H9 (cell line): ENCODE results near the gene ERC2. TPM values are rescaled to one million over a fixed set of nuclear protein-coding genes. Genes with fewer than 3 reads are reported as not detected.

Source experiments
- DNase-seq: peaks from one replicate; pipeline ENCODE4 v3.0.0-alpha.2; 2017
- H2AFZ ChIP-seq: one replicate; pipeline ENCODE4 v1.6.1; 2013; ENCODE audit warnings: mild to moderate bottlenecking, low read length, control low read depth, moderate library complexity
- H2AK5ac ChIP-seq: 2 replicates; pipeline ENCODE4 v1.6.1; 2013; ENCODE audit warnings: low read length, control low read depth, mixed read lengths; ENCODE audit not compliant: insufficient read length
- H2BK120ac ChIP-seq: one replicate; pipeline ENCODE4 v1.6.1; 2013; ENCODE audit warnings: low read depth, mild to moderate bottlenecking, low read length, control low read depth, inconsistent platforms; ENCODE audit not compliant: poor library complexity, severe bottlenecking
- H2BK12ac ChIP-seq: 2 replicates; pipeline ENCODE4 v1.6.1; 2013; ENCODE audit warnings: low read length, control low read depth, mixed read lengths, low read depth; ENCODE audit not compliant: insufficient read length
- H2BK15ac ChIP-seq: 2 replicates; pipeline ENCODE4 v1.6.1; 2013; ENCODE audit warnings: low read depth, low read length, control low read depth
- H2BK20ac ChIP-seq: one replicate; pipeline ENCODE4 v1.6.1; 2013; ENCODE audit warnings: low read depth, mild to moderate bottlenecking, low read length, control low read depth, inconsistent platforms; ENCODE audit not compliant: poor library complexity, severe bottlenecking
- H2BK5ac ChIP-seq: 2 replicates; pipeline ENCODE4 v1.6.1; 2013; ENCODE audit warnings: low read length, control low read depth, mixed read lengths; ENCODE audit not compliant: insufficient read length
- H3K14ac ChIP-seq: 2 replicates; pipeline ENCODE4 v1.6.1; 2013; ENCODE audit warnings: low read length, control low read depth; ENCODE audit not compliant: insufficient read depth
- H3K18ac ChIP-seq: 2 replicates; pipeline ENCODE4 v1.6.1; 2013; ENCODE audit warnings: low read depth, mild to moderate bottlenecking, mixed read lengths, low read length, control low read depth; ENCODE audit not compliant: insufficient read length
- H3K23ac ChIP-seq: 2 replicates; pipeline ENCODE4 v1.6.1; 2013; ENCODE audit warnings: low read length, control low read depth, mixed read lengths, low read depth; ENCODE audit not compliant: insufficient read length
- H3K23me2 ChIP-seq: 2 replicates; pipeline ENCODE4 v1.6.1; 2013; ENCODE audit warnings: low read depth, mild to moderate bottlenecking, mixed read lengths, low read length, control low read depth; ENCODE audit not compliant: insufficient read length, poor library complexity, severe bottlenecking
- H3K27ac ChIP-seq: 2 replicates; pipeline ENCODE4 v1.5.1; 2013; ENCODE audit warnings: low read length, control low read depth, mixed read lengths, low read depth; ENCODE audit not compliant: insufficient read length
- H3K27me3 ChIP-seq: 2 replicates; pipeline ENCODE4 v1.6.1; 2013; ENCODE audit warnings: low read length, control low read depth, inconsistent platforms; ENCODE audit not compliant: insufficient read depth
- H3K4ac ChIP-seq: 2 replicates; pipeline ENCODE4 v1.6.1; 2013; ENCODE audit warnings: low read depth, mild to moderate bottlenecking, control low read depth, inconsistent platforms, low read length, moderate library complexity
- H3K4me1 ChIP-seq: 2 replicates; pipeline ENCODE4 v1.6.1; 2013; ENCODE audit warnings: low read length, control low read depth, inconsistent platforms; ENCODE audit not compliant: insufficient read depth
- H3K4me2 ChIP-seq: 2 replicates; pipeline ENCODE4 v1.6.1; 2013; ENCODE audit warnings: low read length, control low read depth, mixed read lengths; ENCODE audit not compliant: insufficient read length, insufficient read depth
- H3K56ac ChIP-seq: 2 replicates; pipeline ENCODE4 v1.6.1; 2013; ENCODE audit warnings: low read depth, mild to moderate bottlenecking, mixed read lengths, low read length, control low read depth; ENCODE audit not compliant: insufficient read length
- H3K79me1 ChIP-seq: 2 replicates; pipeline ENCODE4 v1.6.1; 2013; ENCODE audit warnings: low read depth, mild to moderate bottlenecking, moderate library complexity, low read length, control low read depth, inconsistent platforms; ENCODE audit not compliant: insufficient read depth, poor library complexity, severe bottlenecking
- H3K79me2 ChIP-seq: 2 replicates; pipeline ENCODE4 v1.6.1; 2013; ENCODE audit warnings: low read length, control low read depth, inconsistent platforms; ENCODE audit not compliant: insufficient read depth
- H3K9ac ChIP-seq: 2 replicates; pipeline ENCODE4 v1.6.1; 2013; ENCODE audit warnings: low read length, control low read depth, mixed read lengths; ENCODE audit not compliant: insufficient read length; ENCODE audit errors: extremely low read depth
- H3K9me3 ChIP-seq: one replicate; pipeline ENCODE4 v1.6.1; 2013; ENCODE audit warnings: low read depth, low read length, inconsistent platforms; ENCODE audit not compliant: control insufficient read depth
- H3T11ph ChIP-seq: one replicate; pipeline ENCODE4 v1.6.1; 2013; ENCODE audit warnings: mild to moderate bottlenecking, low read length, control low read depth, inconsistent platforms
- H4K20me1 ChIP-seq: one replicate; pipeline ENCODE4 v1.6.1; 2013; ENCODE audit not compliant: control insufficient read depth, insufficient read length, insufficient read depth
- H4K5ac ChIP-seq: 2 replicates; pipeline ENCODE4 v1.6.1; 2013; ENCODE audit warnings: low read depth, mild to moderate bottlenecking, mixed read lengths, low read length, control low read depth; ENCODE audit not compliant: insufficient read length
- H4K8ac ChIP-seq: replicated peaks from 2 replicates; pipeline ENCODE4 v1.6.1; 2013; ENCODE audit warnings: low read length, control low read depth, mixed read lengths, low read depth; ENCODE audit not compliant: insufficient read length
- H4K91ac ChIP-seq: 2 replicates; pipeline ENCODE4 v1.6.1; 2013; ENCODE audit warnings: low read depth, mild to moderate bottlenecking, moderate library complexity, mixed read lengths, low read length, control low read depth; ENCODE audit not compliant: insufficient read length
- H3K27ac Mint-ChIP-seq, 3 experiments: 2 replicates in 2 of 3; 3 replicates in 1 of 3; pipeline ENCODE4 v1.8.0; 2020 to 2021; ENCODE audit warnings: mixed read lengths in 3 of 3, mild to moderate bottlenecking in 1 of 3, moderate library complexity in 1 of 3
- H3K27me3 Mint-ChIP-seq: 2 replicates; pipeline ENCODE4 v1.8.0; 2021; ENCODE audit warnings: low read depth, mild to moderate bottlenecking, moderate library complexity, mixed read lengths
- H3K36me3 Mint-ChIP-seq, 3 experiments: 2 replicates in 2 of 3; 3 replicates in 1 of 3; pipeline ENCODE4 v1.8.0; 2020 to 2021; ENCODE audit warnings: low read depth in 3 of 3, mixed read lengths in 3 of 3; ENCODE audit not compliant: insufficient read depth in 1 of 3
- H3K4me1 Mint-ChIP-seq, 2 experiments: 2 replicates each; pipeline ENCODE4 v1.8.0; 2020; ENCODE audit warnings: mixed read lengths in 2 of 2
- H3K4me3 Mint-ChIP-seq, 2 experiments: 2 replicates in 1 of 2; 3 replicates in 1 of 2; pipeline ENCODE4 v1.8.0; 2020 to 2021; ENCODE audit warnings: mild to moderate bottlenecking in 2 of 2, mixed read lengths in 2 of 2, moderate library complexity in 1 of 2
- H3K9me3 Mint-ChIP-seq, 2 experiments: 2 replicates in 1 of 2; 3 replicates in 1 of 2; pipeline ENCODE4 v1.8.0; 2020; ENCODE audit warnings: mild to moderate bottlenecking in 2 of 2, mixed read lengths in 2 of 2, moderate library complexity in 1 of 2
- CTCF ChIP-seq: fragments of 200-600 bp; sonication (generic); conservative IDR thresholded peaks from 3 replicates; pipeline ENCODE4 v1.8.0; 2021; ENCODE audit warnings: antibody characterized with exemption, mild to moderate bottlenecking
- WGBS: extraction: QIAGEN DNeasy Blood & Tissue Kit; methylation state at CpG from one replicate; pipeline ENCODE4 v1.1.7; 2013; ENCODE audit warnings: missing lambda C conversion rate, low lambda C conversion rate, mixed read lengths; ENCODE audit not compliant: insufficient read length; ENCODE audit errors: extremely low coverage; 5-methylcytosine and 5-hydroxymethylcytosine counted together
- total RNA-seq: library from RNA; stranded (reverse); gene quantifications from 2 replicates; pipeline ENCODE4 v1.2.1, GENCODE V29; 2021

ERC2 gene
- total RNA-seq, 1 experiment from 2014 or later: 15.4 TPM

DNA sequence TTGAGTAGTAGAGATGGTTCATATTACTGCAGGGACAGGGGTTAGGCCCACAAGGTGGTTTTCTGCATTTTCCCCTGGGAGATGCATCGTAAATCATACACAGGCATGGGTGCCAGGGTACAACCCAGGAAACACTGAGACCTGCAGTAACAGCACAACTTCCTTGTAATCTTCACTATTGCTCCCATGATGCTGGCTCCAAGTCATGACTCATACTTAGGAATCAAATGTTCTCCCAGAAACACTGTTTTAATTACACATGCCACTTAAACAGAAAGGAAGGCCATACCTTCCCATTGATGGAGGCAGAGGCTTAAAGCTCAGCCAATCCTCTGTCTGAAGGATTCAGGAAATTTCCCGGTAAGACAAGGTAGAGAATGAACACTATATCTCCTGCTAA, 106.5 kb downstream of the ERC2 start:
- H3K9me3 Mint-ChIP-seq: no peaks in the 10 kb centered on the region

More for the DNA sequence above, 106.5 kb downstream of the ERC2 start:
- Mint-ChIP-seq H3K36me3 (peaks cover 2 to 7% (median 3%) of the 10 kb centered on the region in 3 experiments; a peak in 5 of 7 replicates), H3K27me3 (no peaks in the 10 kb centered on the region), H3K27ac (peak overlapping the region in 1 of 3 experiments; percentile 12; a peak in 1 of 7 replicates), H3K4me1 (peaks cover 12 to 16% of the 10 kb centered on the region in 2 experiments), H3K4me3 (no peak overlapping the region)
- DNase-seq: no peak
- Histone ChIP-seq H3K4me1 (no peaks in the 10 kb centered on the region; the same call in 1 of the 2 replicates), H4K8ac (no peak overlapping the region), H3K9ac (no peak overlapping the region), H3K18ac (no peak overlapping the region), H2BK120ac (no peak overlapping the region), H3K23me2 (no peaks in the 10 kb centered on the region), H2BK20ac (no peak overlapping the region), H3K4me2 (no peak overlapping the region), H4K5ac (no peak overlapping the region), H3K79me1 (no peaks in the 10 kb centered on the region), H2BK12ac (no peak overlapping the region), H2BK15ac (no peak overlapping the region), H3K23ac (no peak overlapping the region), H3K4ac (no peak overlapping the region), H3K27me3 (no peaks in the 10 kb centered on the region), H3K27ac (no peak overlapping the region), H2AFZ (no peak overlapping the region), H3K56ac (no peak overlapping the region), H3K9me3 (no peaks in the 10 kb centered on the region), H3K79me2 (no peaks in the 10 kb centered on the region), H4K20me1 (no peaks in the 10 kb centered on the region), H3K14ac (no peak overlapping the region), H2AK5ac (no peak overlapping the region), H4K91ac (no peak overlapping the region), H2BK5ac (no peak overlapping the region), H3T11ph (no peak overlapping the region)
- no peak for TF ChIP-seq CTCF
- WGBS: no CpG with 5 or more reads among the region's 2 CpGs
